ENCODE results near the gene MLPH. TPM values are rescaled to one million over a fixed set of nuclear protein-coding genes. Genes with fewer than 3 reads are reported as not detected.
"Not testable (repeated sequence)": the region's sequence is repeated elsewhere in the genome, so short reads cannot be mapped to it uniquely, and the experiment has no call there.

The MLPH gene
- total RNA-seq, 1 donor from 2014 or later = not detected

DNA sequence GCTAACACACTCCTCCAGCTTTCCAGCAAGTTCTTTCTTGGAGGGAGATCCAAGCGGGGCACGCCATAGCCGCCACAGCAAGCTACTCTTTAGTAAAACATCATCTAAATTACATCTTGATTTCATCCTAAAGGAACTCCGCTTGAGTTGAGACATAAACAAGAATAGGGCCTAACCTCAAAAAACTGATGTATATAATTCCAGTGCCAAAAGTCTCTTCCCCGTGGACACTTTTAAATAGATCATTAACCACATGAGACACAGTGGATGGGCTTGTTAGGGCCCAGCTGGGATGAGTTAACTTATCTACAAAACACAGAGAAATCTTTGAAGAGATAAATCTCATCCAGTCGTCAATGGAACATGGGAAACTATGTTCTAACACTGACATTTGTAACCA, 20.8 kb upstream of the MLPH start:
- peaks cover 9% of the 10 kb centered on the region for H3K27me3 Mint-ChIP-seq (ENCODE audit: low read depth)
- peaks cover 1% of the 10 kb centered on the region for H3K36me3 Mint-ChIP-seq (ENCODE audit: low read depth)
- DNase-seq (ENCODE audit: low read depth, low spot score) = no peak
- H3K4me1 Mint-ChIP-seq = no peaks in the 10 kb centered on the region
- TF ChIP-seq, protein P1, sequence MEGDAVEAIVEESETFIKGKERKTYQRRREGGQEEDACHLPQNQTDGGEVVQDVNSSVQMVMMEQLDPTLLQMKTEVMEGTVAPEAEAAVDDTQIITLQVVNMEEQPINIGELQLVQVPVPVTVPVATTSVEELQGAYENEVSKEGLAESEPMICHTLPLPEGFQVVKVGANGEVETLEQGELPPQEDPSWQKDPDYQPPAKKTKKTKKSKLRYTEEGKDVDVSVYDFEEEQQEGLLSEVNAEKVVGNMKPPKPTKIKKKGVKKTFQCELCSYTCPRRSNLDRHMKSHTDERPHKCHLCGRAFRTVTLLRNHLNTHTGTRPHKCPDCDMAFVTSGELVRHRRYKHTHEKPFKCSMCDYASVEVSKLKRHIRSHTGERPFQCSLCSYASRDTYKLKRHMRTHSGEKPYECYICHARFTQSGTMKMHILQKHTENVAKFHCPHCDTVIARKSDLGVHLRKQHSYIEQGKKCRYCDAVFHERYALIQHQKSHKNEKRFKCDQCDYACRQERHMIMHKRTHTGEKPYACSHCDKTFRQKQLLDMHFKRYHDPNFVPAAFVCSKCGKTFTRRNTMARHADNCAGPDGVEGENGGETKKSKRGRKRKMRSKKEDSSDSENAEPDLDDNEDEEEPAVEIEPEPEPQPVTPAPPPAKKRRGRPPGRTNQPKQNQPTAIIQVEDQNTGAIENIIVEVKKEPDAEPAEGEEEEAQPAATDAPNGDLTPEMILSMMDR (conservative IDR thresholded peaks at IDR 0.05) = no peak
- H3K9me3 Mint-ChIP-seq = no peaks in the 10 kb centered on the region
- H3K27ac Mint-ChIP-seq (ENCODE audit: unreplicated experiment) = no peak overlapping the region
- H3K4me3 Mint-ChIP-seq = no peak overlapping the region

DNA sequence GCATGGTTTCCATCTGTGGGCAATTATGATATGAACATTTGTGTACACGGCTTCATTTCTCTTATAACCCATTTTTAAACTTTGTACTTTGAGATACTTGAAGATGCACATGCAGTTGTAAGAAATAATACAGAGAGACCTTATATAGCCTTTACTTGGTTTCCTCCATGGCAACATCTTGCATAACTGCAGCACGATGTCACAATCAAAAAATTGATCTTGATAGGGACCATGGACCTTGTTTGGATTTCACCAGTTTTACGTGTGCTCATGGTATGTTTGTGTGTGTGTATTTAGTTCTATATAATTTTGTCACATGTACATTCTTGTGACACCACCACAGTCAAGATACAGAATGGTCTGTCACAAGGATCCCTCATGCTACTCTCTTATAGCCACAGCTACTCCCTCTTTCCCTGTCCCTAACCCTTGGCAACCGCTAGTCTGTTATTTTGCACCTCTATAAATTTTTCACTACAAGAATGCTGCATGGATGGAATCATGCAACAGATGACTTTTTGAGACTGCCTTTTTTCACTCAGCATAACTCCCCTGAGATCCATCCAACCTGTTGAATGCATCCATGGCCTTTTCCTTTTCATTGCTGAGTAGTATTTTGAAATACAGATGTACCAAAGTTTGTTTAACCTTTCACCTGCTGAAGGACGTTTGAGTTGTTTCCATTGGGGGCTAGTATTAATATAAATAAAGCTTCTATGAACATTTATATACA, 19.4 kb upstream of the MLPH start:
- Mint-ChIP-seq H3K4me1 (no peaks in the 10 kb centered on the region), H3K27me3 (ENCODE audit: low read depth) (peaks cover 6% of the 10 kb centered on the region), H3K36me3 (ENCODE audit: low read depth) (no peaks in the 10 kb centered on the region), H3K27ac (ENCODE audit: unreplicated experiment) (no peak overlapping the region), H3K4me3 (no peak overlapping the region), H3K9me3 (no peaks in the 10 kb centered on the region)
- no peak for DNase-seq (ENCODE audit: low read depth, low spot score)
- TF ChIP-seq, protein P1 (conservative IDR thresholded peaks at IDR 0.05) = no peak

DNA sequence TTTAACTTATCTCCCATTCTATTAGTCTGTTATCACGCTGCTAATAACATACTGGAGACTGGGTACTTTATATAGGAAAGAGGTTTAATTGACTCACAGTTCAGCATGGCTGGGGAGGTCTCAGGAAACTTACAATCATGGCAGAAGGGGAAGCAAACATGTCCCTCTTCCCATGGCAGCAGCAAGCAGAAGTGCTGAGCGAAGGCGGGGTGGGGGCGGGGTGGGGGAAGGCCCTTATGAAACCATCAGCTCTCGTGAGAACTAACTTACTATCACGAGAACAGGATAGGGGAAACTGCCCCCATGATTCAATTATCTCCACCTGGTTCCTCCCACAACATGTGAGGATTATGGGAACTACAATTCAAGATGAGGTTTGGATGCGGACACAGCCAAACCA, 17.6 kb upstream of the MLPH start:
- H3K36me3 Mint-ChIP-seq (ENCODE audit: low read depth); H3K4me1 Mint-ChIP-seq; H3K27me3 Mint-ChIP-seq (ENCODE audit: low read depth); DNase-seq (ENCODE audit: low read depth, low spot score); H3K27ac Mint-ChIP-seq (ENCODE audit: unreplicated experiment); H3K9me3 Mint-ChIP-seq: not testable (repeated sequence)
- H3K4me3 Mint-ChIP-seq = peak overlapping the region; percentile 49

DNA sequence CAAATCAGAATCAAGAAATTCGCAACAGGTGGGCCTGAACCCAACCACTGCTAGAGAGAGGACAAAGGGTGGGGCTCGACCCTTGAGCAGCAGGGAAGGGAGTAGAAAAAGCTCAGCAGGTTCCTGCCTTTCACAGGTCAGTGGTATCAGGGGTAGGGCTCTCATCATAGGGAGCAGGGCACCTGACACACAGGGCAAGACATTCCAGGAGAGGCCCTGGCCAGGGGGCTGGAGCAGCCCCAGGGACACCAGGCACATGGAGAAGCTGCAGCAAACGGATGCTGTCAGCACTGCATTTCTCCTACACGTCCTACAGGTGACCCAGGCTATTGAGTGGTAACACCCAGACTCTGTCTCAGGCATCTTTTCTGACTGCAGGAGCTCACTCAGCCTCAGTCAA, 17.2 kb upstream of the MLPH start:
- no peak for DNase-seq (ENCODE audit: low read depth, low spot score)
- Mint-ChIP-seq H3K9me3 (no peaks in the 10 kb centered on the region), H3K4me3 (no peak overlapping the region), H3K27ac (ENCODE audit: unreplicated experiment) (no peak overlapping the region), H3K4me1 (no peaks in the 10 kb centered on the region), H3K27me3 (ENCODE audit: low read depth) (peaks cover 6% of the 10 kb centered on the region), H3K36me3 (ENCODE audit: low read depth) (no peaks in the 10 kb centered on the region)
- TF ChIP-seq, protein P1 (conservative IDR thresholded peaks at IDR 0.05) = no peak

DNA sequence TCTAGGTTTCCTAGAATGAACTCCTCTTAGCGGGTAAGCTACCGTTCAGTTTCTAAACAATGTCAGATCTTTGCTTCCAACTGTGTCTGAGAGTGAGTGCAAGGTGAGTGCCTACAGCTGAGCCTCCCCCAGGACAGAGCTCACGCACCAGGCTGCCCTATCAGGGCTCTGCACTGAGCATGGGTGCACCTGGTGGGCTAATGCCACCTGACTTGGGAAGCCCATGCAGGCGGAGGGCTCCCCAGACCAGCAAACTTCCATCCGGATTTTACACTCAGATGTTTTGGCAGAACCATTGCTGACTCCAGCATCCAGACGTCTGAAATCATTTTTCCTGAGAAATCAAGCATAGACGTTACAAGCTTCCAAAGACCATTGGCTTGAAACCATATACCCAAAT, 16.1 kb upstream of the MLPH start:
- Mint-ChIP-seq H3K27ac (ENCODE audit: unreplicated experiment) (no peak overlapping the region), H3K27me3 (ENCODE audit: low read depth) (peaks cover 9% of the 10 kb centered on the region), H3K36me3 (ENCODE audit: low read depth) (no peaks in the 10 kb centered on the region), H3K4me1 (peaks cover 2% of the 10 kb centered on the region), H3K4me3 (peak overlapping the region; percentile 21), H3K9me3 (no peaks in the 10 kb centered on the region)
- DNase-seq (ENCODE audit: low read depth, low spot score) = no peak
- TF ChIP-seq, protein P1 (conservative IDR thresholded peaks at IDR 0.05) = no peak

DNA sequence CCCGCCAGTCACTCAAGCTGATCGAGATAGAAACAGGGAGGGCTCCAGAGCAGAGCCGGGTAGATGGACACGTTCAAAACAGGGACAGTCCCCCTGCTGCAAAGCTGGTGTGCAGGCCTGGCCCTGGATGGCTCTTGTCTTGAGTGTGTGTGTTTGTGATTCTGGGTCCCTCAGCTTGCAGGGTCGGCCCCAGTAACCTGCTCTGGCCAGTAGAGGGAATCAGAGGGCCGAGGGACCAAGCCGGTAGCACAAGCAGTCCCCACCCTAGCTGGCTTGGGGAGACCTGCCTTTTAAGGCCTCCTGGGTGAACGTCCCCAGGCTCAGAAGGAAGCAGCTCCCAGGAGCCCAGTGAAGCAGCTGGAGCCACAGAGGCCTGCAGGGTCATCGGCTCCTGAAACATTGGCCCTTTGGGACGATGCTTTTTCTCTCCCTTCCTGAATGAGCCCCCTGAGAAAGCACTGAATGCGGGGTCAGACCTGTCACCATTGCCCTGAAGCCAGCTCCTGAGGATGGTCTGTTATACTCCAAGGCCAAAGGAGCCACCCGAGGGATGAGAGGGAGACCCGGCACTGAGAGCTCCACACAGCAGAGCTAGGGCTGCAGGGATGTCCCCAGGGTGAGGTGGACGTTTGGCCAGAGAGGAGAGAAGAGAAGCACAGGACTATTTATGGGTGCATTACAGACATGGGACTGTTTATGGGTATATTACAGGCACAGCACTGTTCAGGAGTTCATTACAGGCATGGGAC, 15.4 kb upstream of the MLPH start:
- peak; percentile 27 for DNase-seq (ENCODE audit: low read depth, low spot score)
- H3K9me3 Mint-ChIP-seq = no peaks in the 10 kb centered on the region
- no peaks in the 10 kb centered on the region for H3K36me3 Mint-ChIP-seq (ENCODE audit: low read depth)
- peaks cover 4% of the 10 kb centered on the region for H3K4me1 Mint-ChIP-seq
- TF ChIP-seq, protein P1 (conservative IDR thresholded peaks at IDR 0.05) = peak; percentile 53
- H3K4me3 Mint-ChIP-seq = peak overlapping the region; percentile 82
- H3K27me3 Mint-ChIP-seq (ENCODE audit: low read depth) = peaks cover 16% of the 10 kb centered on the region
- peak overlapping the region; percentile 6 for H3K27ac Mint-ChIP-seq (ENCODE audit: unreplicated experiment)
